ENCODE data around the gene SLC4A5. TPM values are rescaled to one million over a fixed set of nuclear protein-coding genes. Genes with fewer than 3 reads are reported as not detected.

SLC4A5 gene
- total RNA-seq, 2 donors from 2014 or later, result 6.2 to 65.9 TPM

DNA sequence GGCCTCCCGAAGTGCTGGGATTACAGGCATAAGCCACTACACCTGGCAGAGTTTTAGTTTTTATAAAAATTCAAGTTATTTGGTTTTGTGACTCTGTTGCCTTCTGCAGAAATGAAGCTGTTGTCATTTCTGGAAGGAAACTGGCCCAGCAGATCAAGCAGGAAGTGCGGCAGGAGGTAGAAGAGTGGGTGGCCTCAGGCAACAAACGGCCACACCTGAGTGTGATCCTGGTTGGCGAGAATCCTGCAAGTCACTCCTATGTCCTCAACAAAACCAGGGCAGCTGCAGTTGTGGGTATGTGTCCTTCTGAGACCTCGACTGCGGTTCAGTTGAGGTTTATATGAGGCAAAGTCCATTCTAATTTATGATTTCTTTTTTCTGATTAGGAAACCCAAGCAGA lies 137.6 kb downstream of the SLC4A5 start:
- no peak overlapping the region for H3K4me3 ChIP-seq
- H3K27me3 ChIP-seq (replicated peaks; ENCODE audit: insufficient read depth), result no peaks in the 10 kb centered on the region
- intact Hi-C loops (cut with DNase I), result no loop called here
- peak; percentile 77 for TF ChIP-seq POLR2AphosphoS5 (IDR thresholded peaks at IDR 0.05)
- TF ChIP-seq, protein P1, sequence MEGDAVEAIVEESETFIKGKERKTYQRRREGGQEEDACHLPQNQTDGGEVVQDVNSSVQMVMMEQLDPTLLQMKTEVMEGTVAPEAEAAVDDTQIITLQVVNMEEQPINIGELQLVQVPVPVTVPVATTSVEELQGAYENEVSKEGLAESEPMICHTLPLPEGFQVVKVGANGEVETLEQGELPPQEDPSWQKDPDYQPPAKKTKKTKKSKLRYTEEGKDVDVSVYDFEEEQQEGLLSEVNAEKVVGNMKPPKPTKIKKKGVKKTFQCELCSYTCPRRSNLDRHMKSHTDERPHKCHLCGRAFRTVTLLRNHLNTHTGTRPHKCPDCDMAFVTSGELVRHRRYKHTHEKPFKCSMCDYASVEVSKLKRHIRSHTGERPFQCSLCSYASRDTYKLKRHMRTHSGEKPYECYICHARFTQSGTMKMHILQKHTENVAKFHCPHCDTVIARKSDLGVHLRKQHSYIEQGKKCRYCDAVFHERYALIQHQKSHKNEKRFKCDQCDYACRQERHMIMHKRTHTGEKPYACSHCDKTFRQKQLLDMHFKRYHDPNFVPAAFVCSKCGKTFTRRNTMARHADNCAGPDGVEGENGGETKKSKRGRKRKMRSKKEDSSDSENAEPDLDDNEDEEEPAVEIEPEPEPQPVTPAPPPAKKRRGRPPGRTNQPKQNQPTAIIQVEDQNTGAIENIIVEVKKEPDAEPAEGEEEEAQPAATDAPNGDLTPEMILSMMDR (IDR thresholded peaks at IDR 0.05), result no peak
- peak overlapping the region; percentile 23 to 50 for H3K27ac ChIP-seq
- H3K4me1 ChIP-seq (replicated peaks), result no peaks in the 10 kb centered on the region
- DNase-seq (ENCODE audit: low spot score), result peak; percentile 76
- H3K36me3 ChIP-seq, result no peaks in the 10 kb centered on the region
- 47% methylated on average over 6 of the region's 6 CpGs for WGBS
- no peaks in the 10 kb centered on the region for H3K9me3 ChIP-seq

DNA sequence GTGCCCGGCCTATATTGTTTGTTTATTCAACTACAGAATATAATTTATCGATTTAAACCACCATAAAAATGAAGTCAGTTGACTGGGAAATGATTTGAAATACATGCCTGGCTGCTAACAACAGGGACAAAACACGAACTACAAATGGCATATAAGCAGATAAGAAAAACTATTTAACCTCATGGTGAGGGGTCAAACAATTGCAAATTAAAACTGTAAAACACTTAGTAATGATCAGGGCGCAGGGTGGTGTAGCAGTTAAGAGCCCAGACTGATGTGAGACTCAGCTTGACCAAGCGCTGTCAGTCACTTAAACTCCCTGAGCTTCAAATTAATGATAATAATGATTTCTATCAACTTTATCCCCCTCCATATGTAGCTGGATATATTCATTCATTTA lies 138.1 kb downstream of the SLC4A5 start:
- Histone ChIP-seq H3K36me3 (no peaks in the 10 kb centered on the region), H3K27ac (peak overlapping the region; percentile 23 to 50), H3K4me1 (replicated peaks) (no peaks in the 10 kb centered on the region), H3K27me3 (replicated peaks; ENCODE audit: insufficient read depth) (no peaks in the 10 kb centered on the region), H3K9me3 (no peaks in the 10 kb centered on the region), H3K4me3 (no peak overlapping the region)
- 87% methylated on average over 5 of the region's 5 CpGs for WGBS
- no peak for DNase-seq (ENCODE audit: low spot score)
- intact Hi-C loops (cut with DNase I), result no loop called here
- TF ChIP-seq POLR2AphosphoS5 (IDR thresholded peaks at IDR 0.05) (no peak), POLR2A (IDR thresholded peaks at IDR 0.05) (no peak)
- TF ChIP-seq, protein P1 (IDR thresholded peaks at IDR 0.05), result no peak

DNA sequence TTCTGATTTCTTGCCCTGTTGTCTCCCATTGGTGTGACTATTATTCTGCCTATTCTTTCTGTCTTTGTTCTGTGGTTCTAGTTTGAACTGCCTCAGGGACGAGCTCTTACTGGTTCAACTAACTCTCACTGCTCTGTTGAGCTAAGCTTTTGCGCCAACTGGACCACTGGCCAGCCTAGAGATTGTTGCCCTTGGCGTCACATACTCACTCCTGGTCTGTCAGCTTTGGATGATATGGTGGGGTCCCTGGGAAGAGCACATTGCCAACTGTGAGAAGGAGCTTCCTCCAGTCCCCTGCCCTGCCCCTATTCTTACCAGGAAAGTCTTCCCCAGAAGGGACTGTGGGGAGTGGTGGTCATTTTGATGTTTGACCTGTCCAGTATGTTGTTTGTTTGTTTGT lies 138.8 kb downstream of the SLC4A5 start:
- intact Hi-C loops (cut with DNase I), result no loop called here
- H3K4me1 ChIP-seq (replicated peaks), result no peaks in the 10 kb centered on the region
- no peaks in the 10 kb centered on the region for H3K36me3 ChIP-seq
- H3K4me3 ChIP-seq, result no peak overlapping the region
- 100% methylated on average over 3 of the region's 3 CpGs for WGBS
- no peak for TF ChIP-seq POLR2A (IDR thresholded peaks at IDR 0.05)
- TF ChIP-seq, protein P1 (IDR thresholded peaks at IDR 0.05), result no peak
- no peak for TF ChIP-seq POLR2AphosphoS5 (IDR thresholded peaks at IDR 0.05)
- H3K9me3 ChIP-seq, result no peaks in the 10 kb centered on the region
- DNase-seq (ENCODE audit: low spot score), result no peak
- H3K27ac ChIP-seq, result peak overlapping the region; percentile 23 to 50
- no peaks in the 10 kb centered on the region for H3K27me3 ChIP-seq (replicated peaks; ENCODE audit: insufficient read depth)

DNA sequence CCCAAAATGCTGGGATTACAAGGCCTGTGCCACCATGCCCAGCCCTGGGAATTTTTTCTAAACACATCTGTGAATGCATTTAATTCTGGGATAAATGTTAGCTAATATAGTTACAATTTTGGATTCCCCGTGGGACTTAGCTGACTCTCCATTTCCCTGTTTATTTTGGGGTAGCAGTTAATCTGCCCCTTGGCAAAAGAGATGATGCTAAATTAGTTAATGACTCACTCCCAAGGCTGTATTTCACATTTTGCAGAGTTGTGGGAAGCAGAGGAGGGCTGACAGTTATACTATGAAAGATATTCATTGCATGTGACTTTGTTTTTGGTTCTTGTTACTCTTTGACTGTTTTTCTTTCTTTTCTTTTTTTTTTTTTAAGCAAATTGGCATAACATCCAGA lies 141.6 kb downstream of the SLC4A5 start:
- TF ChIP-seq POLR2A (IDR thresholded peaks at IDR 0.05), result no peak
- TF ChIP-seq POLR2AphosphoS5 (IDR thresholded peaks at IDR 0.05), result peak; percentile 75
- H3K27me3 ChIP-seq (replicated peaks; ENCODE audit: insufficient read depth), result no peaks in the 10 kb centered on the region
- peaks cover 1% of the 10 kb centered on the region for H3K4me1 ChIP-seq (replicated peaks)
- H3K27ac ChIP-seq, result peak overlapping the region; percentile 34 to 43
- H3K4me3 ChIP-seq, result no peak overlapping the region
- DNase-seq (ENCODE audit: low spot score), result no peak
- WGBS, result 17% methylated on average over 1 of the region's 1 CpG
- intact Hi-C loops (cut with DNase I), result no loop called here
- no peaks in the 10 kb centered on the region for H3K36me3 ChIP-seq
- H3K9me3 ChIP-seq, result no peaks in the 10 kb centered on the region

DNA sequence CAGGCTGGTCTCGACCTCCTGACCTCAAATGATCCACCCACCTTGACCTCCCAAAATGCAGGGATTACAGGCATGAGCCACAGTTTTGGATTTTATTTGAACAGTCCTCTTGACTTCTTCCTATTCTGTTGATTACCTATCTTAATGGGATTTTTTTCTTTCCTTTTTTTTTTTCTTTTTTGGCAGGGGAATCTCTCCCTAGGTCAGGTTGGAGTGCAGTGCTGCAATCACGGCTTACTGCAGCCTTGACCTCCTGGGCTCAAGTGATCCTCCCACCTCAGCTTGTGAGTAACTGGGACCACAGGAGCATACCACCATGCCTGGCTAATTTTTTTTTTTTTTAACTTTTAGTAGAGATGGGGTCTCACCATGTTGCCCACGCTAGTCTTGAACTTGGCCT lies 142.0 kb downstream of the SLC4A5 start:
- H3K27me3 ChIP-seq (replicated peaks; ENCODE audit: insufficient read depth), result no peaks in the 10 kb centered on the region
- DNase-seq (ENCODE audit: low spot score), result no peak
- no peaks in the 10 kb centered on the region for H3K36me3 ChIP-seq
- H3K4me1 ChIP-seq (replicated peaks), result peaks cover 4% of the 10 kb centered on the region
- no peak for TF ChIP-seq POLR2AphosphoS5 (IDR thresholded peaks at IDR 0.05)
- TF ChIP-seq POLR2A (IDR thresholded peaks at IDR 0.05), result no peak
- TF ChIP-seq, protein P1 (IDR thresholded peaks at IDR 0.05), result no peak
- H3K4me3 ChIP-seq, result no peak overlapping the region
- peak overlapping the region; percentile 34 to 43 for H3K27ac ChIP-seq
- no peaks in the 10 kb centered on the region for H3K9me3 ChIP-seq
- intact Hi-C loops (cut with DNase I), result no loop called here
- WGBS, result 76% methylated on average over 3 of the region's 3 CpGs

Measured in prostate gland (tissue), 2 donors.